HepG2 (cell line): ENCODE measurements around the gene DNTTIP2. TPM values are rescaled to one million over a fixed set of nuclear protein-coding genes. Genes with fewer than 3 reads are reported as not detected.

Experiments
- AGO2 ChIP-seq: fragments of 200-400 bp; formaldehyde crosslinking; optimal IDR thresholded peaks from 2 replicates; pipeline ENCODE3; 2017; ENCODE audit warnings: mild to moderate bottlenecking, low read depth, low read length, moderate library complexity
- ATRX ChIP-seq: sonication (generic); formaldehyde crosslinking; IDR thresholded peaks from 2 replicates; pipeline ENCODE4 v1.4.0; 2020; ENCODE audit warnings: missing genetic modification reagents, borderline replicate concordance
- DNMT1 ChIP-seq: sonication (generic); formaldehyde crosslinking; IDR thresholded peaks from 2 replicates; pipeline ENCODE4 v1.5.1; 2020; ENCODE audit warnings: mild to moderate bottlenecking, missing genetic modification reagents
- FOXJ3 ChIP-seq: sonication (generic); formaldehyde crosslinking; IDR thresholded peaks from 2 replicates; pipeline ENCODE4 v1.4.0; 2020; ENCODE audit warnings: missing genetic modification reagents, mild to moderate bottlenecking, borderline replicate concordance
- GATAD2A ChIP-seq: IDR thresholded peaks from 2 replicates; pipeline ENCODE4 v1.6.1; 2016
- KLF16 ChIP-seq, 2 experiments: sonication (generic) in 1 of 2; formaldehyde crosslinking in 1 of 2; IDR thresholded peaks; 2 replicates each; pipeline versions ENCODE4 v1.6.1 to v1.8.0; 2016 to 2023; ENCODE audit warnings: missing genetic modification reagents in 2 of 2, missing compliant biosample characterization in 1 of 2
- NFIC ChIP-seq: IDR thresholded peaks from 2 replicates; pipeline ENCODE4 v1.6.1; 2012; ENCODE audit warnings: mild to moderate bottlenecking, low read length, inconsistent platforms
- PHB2 ChIP-seq: fragments of 450-650 bp; IDR thresholded peaks from 2 replicates; pipeline ENCODE4 v1.6.1; 2018; ENCODE audit not compliant: partially characterized antibody
- PRPF4 ChIP-seq: fragments of 200-400 bp; formaldehyde crosslinking; IDR thresholded peaks from 2 replicates; pipeline ENCODE4 v1.6.1; 2016; ENCODE audit warnings: low read length, low read depth; ENCODE audit not compliant: poor library complexity, severe bottlenecking
- RCOR2 ChIP-seq: IDR thresholded peaks from 2 replicates; pipeline ENCODE4 v1.6.1; 2016; ENCODE audit warnings: missing biosample characterization, missing genetic modification reagents
- U2AF2 ChIP-seq: fragments of 200-400 bp; formaldehyde crosslinking; IDR thresholded peaks from 2 replicates; pipeline ENCODE4 v1.6.1; 2017; ENCODE audit warnings: low read depth, mild to moderate bottlenecking, low read length
- ZFP37 ChIP-seq: sonication (generic); formaldehyde crosslinking; IDR thresholded peaks from 2 replicates; pipeline ENCODE4 v1.4.0; 2020; ENCODE audit warnings: missing genetic modification reagents, borderline replicate concordance
- ZFYVE20 ChIP-seq: sonication (generic); formaldehyde crosslinking; IDR thresholded peaks from 2 replicates; pipeline ENCODE4 v1.8.0; 2023; ENCODE audit warnings: low read depth, mild to moderate bottlenecking, moderate library complexity, missing genetic modification reagents, borderline replicate concordance
- ZMYM2 ChIP-seq: sonication (generic); formaldehyde crosslinking; IDR thresholded peaks from 2 replicates; pipeline ENCODE4 v1.8.0; 2022; ENCODE audit warnings: mild to moderate bottlenecking, missing genetic modification reagents
- ZNF205 ChIP-seq: IDR thresholded peaks from 2 replicates; pipeline ENCODE4 v1.6.1; 2018; ENCODE audit warnings: missing biosample characterization, missing genetic modification reagents
- ZNF451 ChIP-seq: sonication (generic); formaldehyde crosslinking; IDR thresholded peaks from 2 replicates; pipeline ENCODE4 v1.5.0; 2020; ENCODE audit warnings: mild to moderate bottlenecking, missing genetic modification reagents
- ZNF510 ChIP-seq: sonication (generic); formaldehyde crosslinking; IDR thresholded peaks from 2 replicates; pipeline ENCODE4 v1.4.0; 2020; ENCODE audit warnings: low read depth, mild to moderate bottlenecking, missing genetic modification reagents
- ZNF614 ChIP-seq: IDR thresholded peaks from 2 replicates; pipeline ENCODE4 v1.6.1; 2018; ENCODE audit warnings: missing biosample characterization, missing genetic modification reagents, inconsistent platforms, borderline replicate concordance
- ZNF644 ChIP-seq: IDR thresholded peaks from 2 replicates; pipeline ENCODE4 v1.6.1; 2016; ENCODE audit warnings: low read depth
- polyA plus RNA-seq, 8 experiments: library from polyadenylated mRNA; depleted of rRNA in 3 of 8; stranded (reverse) in 7 of 8; unstranded in 1 of 8; fragments of >200 nt; fragmentation: Illumina TruSeq in 4 of 8; extraction: Trizol in 4 of 8; gene quantifications; 2 replicates each; pipeline versions ENCODE4 v1.2.1 to v1.2.3, GENCODE V29; 2011 to 2016; ENCODE audit warnings: low read depth in 4 of 8, missing spikeins in 1 of 8, mixed read lengths in 1 of 8; ENCODE audit not compliant: insufficient read depth in 1 of 8
- total RNA-seq, 5 experiments: library from RNA; depleted of rRNA; stranded (reverse); fragments of >200 nt; fragmentation: Illumina TruSeq; extraction: Trizol; gene quantifications; 2 replicates each; pipeline ENCODE4 v1.2.3, GENCODE V29; 2016; ENCODE audit warnings: low read depth in 1 of 5
- TF ChIP-seq, protein P1 (sequence below): sonication (generic); formaldehyde crosslinking; IDR thresholded peaks from 2 replicates; pipeline ENCODE4 v1.4.0; 2020; ENCODE audit warnings: missing genetic modification reagents, borderline replicate concordance
- TF ChIP-seq, protein P2 (sequence below): sonication (generic); formaldehyde crosslinking; IDR thresholded peaks from 2 replicates; pipeline ENCODE4 v1.4.0; 2020; ENCODE audit warnings: low read depth, mild to moderate bottlenecking, missing genetic modification reagents
- TF ChIP-seq, protein P3 (sequence below): sonication (generic); formaldehyde crosslinking; IDR thresholded peaks from 2 replicates; pipeline ENCODE4 v1.5.0; 2020; ENCODE audit warnings: missing genetic modification reagents
- TF ChIP-seq, protein P4 (sequence below): sonication (generic); formaldehyde crosslinking; conservative IDR thresholded peaks from 2 replicates; pipeline ENCODE4 v1.8.1; 2023; ENCODE audit warnings: missing genetic modification reagents
- TF ChIP-seq, protein P5 (sequence below): IDR thresholded peaks from 2 replicates; pipeline ENCODE4 v1.6.1; 2016; ENCODE audit warnings: missing genetic modification reagents, missing compliant biosample characterization

The DNTTIP2 gene
- total and polyA plus RNA-seq, 2 of the 13 experiments (the other 11 are each of a cell fraction or from before 2014, with no cell fraction given), result 11.4 to 63.3 TPM

DNA sequence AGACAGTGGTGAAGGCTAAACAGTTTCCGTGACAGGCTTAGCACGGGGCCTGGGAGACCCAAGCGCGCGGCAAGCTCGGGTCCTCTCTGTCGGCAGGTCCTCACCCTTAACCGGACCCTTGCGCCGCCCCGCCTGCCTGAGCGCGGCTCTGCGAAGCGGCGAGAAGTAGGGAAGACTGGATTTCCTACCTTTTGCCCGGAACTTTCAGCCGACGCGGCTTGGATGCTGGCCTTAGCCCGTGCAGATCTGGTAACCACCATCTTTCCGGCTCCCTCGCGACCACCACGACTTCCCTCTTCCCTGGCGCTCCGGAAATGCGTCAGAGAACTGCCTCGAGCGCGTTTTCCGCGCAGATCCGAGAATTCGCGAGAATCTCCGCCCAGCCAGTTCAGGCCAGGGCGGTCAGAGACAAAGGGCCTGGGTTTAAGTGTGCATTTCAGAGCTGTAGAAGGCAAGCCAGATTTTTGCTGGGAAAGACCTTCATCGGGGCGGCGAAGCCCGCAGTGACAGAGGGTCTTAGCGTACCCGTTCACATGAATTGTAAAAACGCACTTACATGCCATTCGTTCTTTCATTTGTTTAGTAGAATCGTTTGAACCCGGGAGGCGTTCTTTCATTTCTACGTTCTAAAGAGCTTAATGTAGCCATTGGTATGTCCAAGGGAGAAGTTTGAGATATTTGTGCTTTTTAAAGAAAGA is at the start of gene DNTTIP2 (continued):
- TF ChIP-seq, protein P1, sequence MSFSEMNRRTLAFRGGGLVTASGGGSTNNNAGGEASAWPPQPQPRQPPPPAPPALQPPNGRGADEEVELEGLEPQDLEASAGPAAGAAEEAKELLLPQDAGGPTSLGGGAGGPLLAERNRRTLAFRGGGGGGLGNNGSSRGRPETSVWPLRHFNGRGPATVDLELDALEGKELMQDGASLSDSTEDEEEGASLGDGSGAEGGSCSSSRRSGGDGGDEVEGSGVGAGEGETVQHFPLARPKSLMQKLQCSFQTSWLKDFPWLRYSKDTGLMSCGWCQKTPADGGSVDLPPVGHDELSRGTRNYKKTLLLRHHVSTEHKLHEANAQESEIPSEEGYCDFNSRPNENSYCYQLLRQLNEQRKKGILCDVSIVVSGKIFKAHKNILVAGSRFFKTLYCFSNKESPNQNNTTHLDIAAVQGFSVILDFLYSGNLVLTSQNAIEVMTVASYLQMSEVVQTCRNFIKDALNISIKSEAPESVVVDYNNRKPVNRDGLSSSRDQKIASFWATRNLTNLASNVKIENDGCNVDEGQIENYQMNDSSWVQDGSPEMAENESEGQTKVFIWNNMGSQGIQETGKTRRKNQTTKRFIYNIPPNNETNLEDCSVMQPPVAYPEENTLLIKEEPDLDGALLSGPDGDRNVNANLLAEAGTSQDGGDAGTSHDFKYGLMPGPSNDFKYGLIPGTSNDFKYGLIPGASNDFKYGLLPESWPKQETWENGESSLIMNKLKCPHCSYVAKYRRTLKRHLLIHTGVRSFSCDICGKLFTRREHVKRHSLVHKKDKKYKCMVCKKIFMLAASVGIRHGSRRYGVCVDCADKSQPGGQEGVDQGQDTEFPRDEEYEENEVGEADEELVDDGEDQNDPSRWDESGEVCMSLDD (CRISPR knock-in tag), result no peak
- TF ChIP-seq ZNF451, result peak; percentile 84
- TF ChIP-seq, protein P2, sequence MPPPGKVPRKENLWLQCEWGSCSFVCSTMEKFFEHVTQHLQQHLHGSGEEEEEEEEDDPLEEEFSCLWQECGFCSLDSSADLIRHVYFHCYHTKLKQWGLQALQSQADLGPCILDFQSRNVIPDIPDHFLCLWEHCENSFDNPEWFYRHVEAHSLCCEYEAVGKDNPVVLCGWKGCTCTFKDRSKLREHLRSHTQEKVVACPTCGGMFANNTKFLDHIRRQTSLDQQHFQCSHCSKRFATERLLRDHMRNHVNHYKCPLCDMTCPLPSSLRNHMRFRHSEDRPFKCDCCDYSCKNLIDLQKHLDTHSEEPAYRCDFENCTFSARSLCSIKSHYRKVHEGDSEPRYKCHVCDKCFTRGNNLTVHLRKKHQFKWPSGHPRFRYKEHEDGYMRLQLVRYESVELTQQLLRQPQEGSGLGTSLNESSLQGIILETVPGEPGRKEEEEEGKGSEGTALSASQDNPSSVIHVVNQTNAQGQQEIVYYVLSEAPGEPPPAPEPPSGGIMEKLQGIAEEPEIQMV (CRISPR knock-in tag), result peak; percentile 77
- TF ChIP-seq KLF16 (CRISPR knock-in tag; IDR thresholded peaks at IDR 0.05), result peak in 1 of 2 experiments; percentile 90; a peak in 2 of 4 replicates
- peak; percentile 91; the same call in 1 of the 2 replicates for TF ChIP-seq ZNF510
- peak; percentile 81; the same call in 1 of the 2 replicates for TF ChIP-seq ZNF614 (CRISPR knock-in tag)
- no peak for TF ChIP-seq RCOR2 (CRISPR knock-in tag)
- TF ChIP-seq, protein P3, sequence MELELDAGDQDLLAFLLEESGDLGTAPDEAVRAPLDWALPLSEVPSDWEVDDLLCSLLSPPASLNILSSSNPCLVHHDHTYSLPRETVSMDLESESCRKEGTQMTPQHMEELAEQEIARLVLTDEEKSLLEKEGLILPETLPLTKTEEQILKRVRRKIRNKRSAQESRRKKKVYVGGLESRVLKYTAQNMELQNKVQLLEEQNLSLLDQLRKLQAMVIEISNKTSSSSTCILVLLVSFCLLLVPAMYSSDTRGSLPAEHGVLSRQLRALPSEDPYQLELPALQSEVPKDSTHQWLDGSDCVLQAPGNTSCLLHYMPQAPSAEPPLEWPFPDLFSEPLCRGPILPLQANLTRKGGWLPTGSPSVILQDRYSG, result 0 out of 2 replicates have a peak, but pooled peaks have one; percentile 66
- TF ChIP-seq, protein P4, sequence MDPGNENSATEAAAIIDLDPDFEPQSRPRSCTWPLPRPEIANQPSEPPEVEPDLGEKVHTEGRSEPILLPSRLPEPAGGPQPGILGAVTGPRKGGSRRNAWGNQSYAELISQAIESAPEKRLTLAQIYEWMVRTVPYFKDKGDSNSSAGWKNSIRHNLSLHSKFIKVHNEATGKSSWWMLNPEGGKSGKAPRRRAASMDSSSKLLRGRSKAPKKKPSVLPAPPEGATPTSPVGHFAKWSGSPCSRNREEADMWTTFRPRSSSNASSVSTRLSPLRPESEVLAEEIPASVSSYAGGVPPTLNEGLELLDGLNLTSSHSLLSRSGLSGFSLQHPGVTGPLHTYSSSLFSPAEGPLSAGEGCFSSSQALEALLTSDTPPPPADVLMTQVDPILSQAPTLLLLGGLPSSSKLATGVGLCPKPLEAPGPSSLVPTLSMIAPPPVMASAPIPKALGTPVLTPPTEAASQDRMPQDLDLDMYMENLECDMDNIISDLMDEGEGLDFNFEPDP (CRISPR knock-in tag), result no peak
- no peak for TF ChIP-seq ZMYM2
- peak; percentile 53; the same call in 1 of the 2 replicates for TF ChIP-seq NFIC
- no peak for TF ChIP-seq PRPF4
- TF ChIP-seq AGO2, result peak; percentile 63
- TF ChIP-seq DNMT1 (CRISPR knock-in tag), result no peak
- peak; percentile 77; the same call in 1 of the 2 replicates for TF ChIP-seq ZFP37 (CRISPR knock-in tag)
- TF ChIP-seq ZNF205 (CRISPR knock-in tag), result peak; percentile 93
- no peak for TF ChIP-seq ZFYVE20 (CRISPR knock-in tag)
- no peak for TF ChIP-seq ZNF644 (CRISPR knock-in tag)
- TF ChIP-seq PHB2, result no peak
- TF ChIP-seq, protein P5, sequence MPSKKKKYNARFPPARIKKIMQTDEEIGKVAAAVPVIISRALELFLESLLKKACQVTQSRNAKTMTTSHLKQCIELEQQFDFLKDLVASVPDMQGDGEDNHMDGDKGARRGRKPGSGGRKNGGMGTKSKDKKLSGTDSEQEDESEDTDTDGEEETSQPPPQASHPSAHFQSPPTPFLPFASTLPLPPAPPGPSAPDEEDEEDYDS (CRISPR knock-in tag), result peak; percentile 86
- TF ChIP-seq GATAD2A (CRISPR knock-in tag), result 0 out of 2 replicates have a peak, but pooled peaks have one; percentile 37
- no peak for TF ChIP-seq ATRX (CRISPR knock-in tag)
- peak; percentile 43; the same call in 1 of the 2 replicates for TF ChIP-seq FOXJ3 (CRISPR knock-in tag)
- TF ChIP-seq U2AF2, result no peak
